ELF-1 (cell line): ENCODE data around the gene SYNDIG1.

ENCODE experiments used
- DNase-seq: peaks from one replicate; pipeline ENCODE4 v3.0.0-alpha.2; 2016; ENCODE audit warnings: low read depth, low spot score

The SYNDIG1 gene

GRCh38 chr20:24522452-24523330 lies 53.3 kb downstream of the SYNDIG1 start:
- DNase-seq: no peak

DNA sequence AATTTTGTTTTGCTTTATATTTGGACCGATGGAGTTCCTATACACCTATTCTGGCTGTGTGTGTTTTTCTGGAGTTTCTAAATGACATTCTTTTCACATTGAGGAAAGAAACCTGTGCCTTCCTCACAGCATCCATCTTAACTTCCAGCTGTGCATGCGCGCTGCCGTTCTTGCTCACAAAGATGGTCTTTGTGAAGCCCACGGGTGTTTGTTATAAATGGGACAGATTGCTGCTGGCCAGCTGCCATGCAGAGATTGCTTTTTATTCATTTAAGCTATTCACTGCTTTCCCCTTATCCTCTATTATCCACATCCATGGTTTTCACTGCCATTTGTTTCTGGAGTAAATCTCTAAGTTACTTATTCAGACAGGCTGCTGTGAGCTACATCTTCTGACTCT lies 54.2 kb downstream of the SYNDIG1 start:
- no peak for DNase-seq

GRCh38 chr20:24528583-24529368 lies 59.3 kb downstream of the SYNDIG1 start:
- DNase-seq: no peak

DNA sequence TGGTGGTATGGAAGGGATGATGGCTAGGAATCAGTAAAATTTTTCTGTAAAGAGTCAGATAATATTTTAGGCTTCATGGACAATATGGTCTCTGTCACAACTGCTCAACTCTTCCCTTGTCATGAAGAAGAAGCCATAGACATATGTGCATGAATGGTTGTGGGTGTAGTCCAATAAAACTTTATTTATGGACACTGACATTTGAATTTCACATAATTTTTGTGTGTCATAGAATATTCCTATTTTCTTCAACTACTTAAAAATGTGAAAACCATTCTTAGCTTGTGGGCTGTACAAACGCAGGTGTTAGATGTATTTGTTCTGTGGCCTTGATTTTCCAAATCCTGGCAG lies 59.9 kb downstream of the SYNDIG1 start:
- no peak for DNase-seq

GRCh38 chr20:24530131-24530680 lies 60.8 kb downstream of the SYNDIG1 start:
- no peak for DNase-seq

GRCh38 chr20:24531202-24531601 lies 61.8 kb downstream of the SYNDIG1 start:
- no peak for DNase-seq

GRCh38 chr20:24531631-24532419 lies 62.4 kb downstream of the SYNDIG1 start:
- no peak for DNase-seq

DNA sequence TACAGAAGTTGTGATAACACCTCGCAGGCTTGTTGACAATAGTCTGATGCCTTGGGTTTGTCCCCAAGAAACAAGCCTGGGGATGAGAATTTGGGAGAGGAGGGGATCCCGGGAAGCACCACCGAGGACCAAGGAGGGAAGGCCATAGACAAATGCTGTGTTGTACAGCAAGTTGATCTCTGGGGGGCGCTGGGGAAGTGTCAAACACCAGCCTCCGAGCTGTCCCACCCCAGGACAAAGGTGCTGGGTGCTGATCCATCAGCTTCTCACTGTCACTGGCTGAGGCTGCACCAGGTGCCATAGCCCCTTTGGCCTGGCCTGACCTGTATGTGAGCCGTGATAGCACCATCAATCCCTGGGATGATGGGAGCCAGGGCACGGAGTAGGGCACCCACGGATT lies 64.0 kb downstream of the SYNDIG1 start:
- DNase-seq: peak; percentile 8

- DNase-seq: no peak
Observed at GRCh38 chr20:24534282-24534681, 64.9 kb downstream of the SYNDIG1 start.

- no peak for DNase-seq
Observed at GRCh38 chr20:24535941-24536730, 66.7 kb downstream of the SYNDIG1 start.

DNA sequence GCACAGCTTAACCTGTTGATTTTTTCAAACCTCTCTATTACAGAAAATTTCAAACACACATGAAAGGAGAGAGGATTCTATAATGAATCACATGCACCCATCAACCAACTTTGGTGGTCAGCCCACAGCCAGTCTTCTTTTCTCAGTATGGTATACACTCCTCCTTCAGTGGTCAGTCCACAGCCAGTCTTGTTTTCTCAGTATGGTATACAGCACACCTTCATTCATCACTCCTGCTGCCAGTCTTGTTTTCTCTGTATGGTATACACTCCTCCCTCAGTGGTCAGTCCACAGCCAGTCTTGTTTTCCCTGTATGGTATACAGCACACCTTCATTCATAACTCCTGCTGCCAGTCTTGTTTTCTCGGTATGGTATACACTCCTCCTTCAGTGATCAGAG lies 67.8 kb downstream of the SYNDIG1 start:
- DNase-seq: no peak

DNA sequence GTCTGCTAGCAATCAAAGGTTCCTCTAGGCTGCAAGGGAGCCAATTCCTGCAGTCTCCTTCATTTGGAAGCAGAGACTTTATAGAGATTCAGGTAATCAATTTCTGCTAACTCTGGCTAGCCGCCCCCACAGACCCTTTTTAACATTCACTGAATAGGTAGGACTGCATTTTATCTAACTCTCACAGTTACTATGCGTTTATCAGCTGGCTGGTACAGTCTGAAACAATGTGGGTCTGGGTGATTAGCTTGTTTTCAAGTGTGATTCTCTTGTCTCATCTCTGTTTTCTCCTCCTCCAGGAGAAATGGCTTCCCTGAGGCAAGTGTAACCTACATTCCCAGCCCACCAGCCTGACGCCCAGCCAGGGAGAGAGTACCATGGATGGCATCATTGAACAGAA lies 73.3 kb downstream of the SYNDIG1 start:
- no peak for DNase-seq

DNA sequence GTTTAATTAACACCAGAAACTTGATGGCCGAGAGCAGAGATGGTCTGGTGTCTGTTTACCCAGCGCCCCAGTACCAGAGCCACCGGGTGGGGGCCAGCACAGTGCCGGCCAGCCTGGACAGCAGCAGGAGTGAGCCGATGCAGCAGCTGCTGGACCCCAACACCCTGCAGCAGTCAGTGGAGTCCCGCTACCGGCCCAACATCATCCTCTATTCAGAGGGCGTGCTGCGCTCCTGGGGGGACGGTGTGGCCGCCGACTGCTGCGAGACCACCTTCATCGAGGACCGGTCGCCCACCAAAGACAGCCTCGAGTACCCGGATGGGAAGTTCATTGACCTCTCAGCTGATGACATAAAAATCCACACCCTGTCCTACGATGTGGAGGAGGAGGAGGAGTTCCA lies 73.7 kb downstream of the SYNDIG1 start:
- DNase-seq: no peak

DNA sequence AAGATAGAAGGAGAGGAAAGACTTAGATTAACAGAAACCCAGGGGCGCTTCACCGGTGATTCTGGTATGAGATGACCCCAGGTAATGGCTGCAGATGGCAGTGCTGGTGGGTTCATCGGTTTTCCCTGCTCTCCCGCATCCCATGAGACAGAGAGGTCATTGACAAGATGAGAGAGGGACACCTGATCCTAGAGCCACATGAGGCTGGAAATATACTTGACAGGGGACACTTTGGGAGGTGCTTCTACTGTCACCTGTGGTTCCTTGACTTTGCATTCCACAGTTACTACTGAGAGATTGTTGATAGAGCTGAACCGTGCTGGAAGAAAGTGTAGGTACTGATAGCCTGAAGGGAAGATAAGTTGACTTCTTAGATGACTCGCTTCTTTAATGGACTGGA lies 74.3 kb downstream of the SYNDIG1 start:
- no peak for DNase-seq

- DNase-seq: no peak
Observed at GRCh38 chr20:24544371-24544770, 74.9 kb downstream of the SYNDIG1 start.

DNA sequence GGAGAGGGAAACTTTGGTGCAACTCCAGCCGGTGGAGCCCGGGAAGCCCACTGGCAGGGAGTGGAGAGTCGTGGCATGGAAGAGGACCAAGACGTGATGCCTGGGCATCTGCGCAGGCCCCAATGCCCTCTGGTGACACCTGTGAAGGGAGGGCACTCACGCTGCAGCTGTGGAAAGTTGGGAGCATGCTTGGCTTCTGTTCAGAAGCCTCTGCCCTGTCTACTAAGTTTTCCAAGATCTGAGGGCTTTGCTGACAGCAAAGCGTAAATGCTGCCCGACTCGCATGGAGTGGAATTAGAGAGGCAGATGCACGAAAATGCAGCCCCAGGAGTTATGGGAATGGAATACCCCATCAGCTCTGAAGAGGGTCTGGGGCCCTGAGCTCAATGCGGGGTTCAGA lies 75.7 kb downstream of the SYNDIG1 start:
- no peak for DNase-seq

GRCh38 chr20:24546232-24546892 lies 76.9 kb downstream of the SYNDIG1 start:
- DNase-seq: no peak

- DNase-seq: no peak
Observed at GRCh38 chr20:24547967-24548366, 78.5 kb downstream of the SYNDIG1 start.

DNA sequence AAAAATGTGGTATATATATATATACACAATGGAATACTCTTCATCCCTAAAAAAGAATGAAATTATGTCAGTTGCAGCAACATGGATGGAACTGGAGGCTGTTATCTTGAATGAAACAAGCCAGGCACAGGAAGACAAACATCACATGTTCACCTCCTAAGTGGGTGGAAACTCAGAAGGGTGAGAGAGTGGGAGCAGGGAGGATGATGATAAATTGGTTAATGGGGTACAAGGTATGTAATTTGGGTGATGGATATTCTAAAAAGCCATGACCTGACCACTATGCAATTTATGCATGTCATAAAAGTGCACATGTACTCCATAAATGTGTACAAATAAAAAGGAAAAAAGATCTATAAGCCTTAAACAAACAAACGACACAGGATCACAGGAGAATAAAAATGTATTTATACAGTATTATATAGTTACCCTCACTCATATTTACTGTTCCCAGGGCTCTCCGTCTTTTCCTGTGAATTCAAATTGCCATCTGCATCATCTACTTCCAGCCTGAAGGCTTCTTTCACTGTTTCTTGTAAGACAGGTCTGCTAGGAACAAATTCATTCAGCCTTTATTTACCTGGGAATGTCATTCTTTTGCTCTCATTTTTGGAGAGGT lies 89.8 kb downstream of the SYNDIG1 start:
- DNase-seq: no peak
